PFSK-1 (cell line): ENCODE results near the gene FAM237B.

Source experiments
- POLR2AphosphoS5 ChIP-seq: IDR thresholded peaks from 2 replicates; pipeline ENCODE4 v1.6.1; 2012; ENCODE audit warnings: low read depth, mild to moderate bottlenecking, control low read depth, low read length, moderate library complexity
- REST ChIP-seq, 2 experiments: IDR thresholded peaks; 2 replicates each; pipeline versions ENCODE4 v1.6.1 to v1.8.0; 2011 to 2012; ENCODE audit warnings: low read depth in 2 of 2, low read length in 2 of 2, control low read depth in 1 of 2, inconsistent platforms in 1 of 2, mild to moderate bottlenecking in 1 of 2, moderate library complexity in 1 of 2; ENCODE audit not compliant: insufficient read depth in 1 of 2
- SIN3A ChIP-seq: IDR thresholded peaks from 2 replicates; pipeline ENCODE4 v1.6.1; 2012; ENCODE audit warnings: mild to moderate bottlenecking, low read length, moderate library complexity, borderline replicate concordance; ENCODE audit not compliant: insufficient read depth
- TAF1 ChIP-seq: IDR thresholded peaks from 2 replicates; pipeline ENCODE4 v1.6.1; 2012; ENCODE audit warnings: low read length, control low read depth, borderline replicate concordance; ENCODE audit not compliant: insufficient read depth

DNA sequence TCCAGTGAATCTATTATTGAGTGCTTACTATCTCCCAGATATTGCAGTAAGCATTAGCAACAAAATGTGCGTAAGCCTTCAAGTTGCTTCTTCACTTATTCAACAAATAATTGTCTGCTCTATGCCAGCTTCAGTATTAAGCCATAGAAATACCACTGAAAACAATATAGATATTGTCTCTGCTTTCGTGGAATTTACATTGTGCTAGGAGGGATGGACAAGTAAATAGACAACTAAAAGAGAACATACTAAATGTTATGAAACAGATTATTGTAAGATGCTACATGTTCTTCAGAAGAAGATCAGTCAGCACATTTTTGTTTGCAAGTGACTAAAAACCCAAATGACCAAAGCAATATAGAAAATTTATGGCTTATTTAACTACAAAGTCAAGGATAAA lies 48.9 kb downstream of the FAM237B start:
- TF ChIP-seq POLR2AphosphoS5: no peak
- TF ChIP-seq REST (IDR thresholded peaks at IDR 0.05; ENCODE audit: insufficient read depth in 1 of 2, low read depth in 2 of 2, low read length in 2 of 2): no peak
- TF ChIP-seq SIN3A: no peak
- TF ChIP-seq TAF1: no peak
